Islet precursor cell (in vitro differentiated cells): ENCODE data around the gene POLD4.
"Not testable (repeated sequence)": the region's sequence is repeated elsewhere in the genome, so short reads cannot be mapped to it uniquely, and the experiment has no call there.

ENCODE experiments used
- DNase-seq: peaks from one replicate; pipeline ENCODE4 v3.0.0-alpha.2; 2018

Gene POLD4

GRCh38 chr11:67351275-67352005, 1.9 kb downstream of the POLD4 start:
- DNase-seq: peak; percentile 83

- no peak for DNase-seq
Measured at GRCh38 chr11:67349928-67350465, 3.3 kb downstream of the POLD4 start.

DNA sequence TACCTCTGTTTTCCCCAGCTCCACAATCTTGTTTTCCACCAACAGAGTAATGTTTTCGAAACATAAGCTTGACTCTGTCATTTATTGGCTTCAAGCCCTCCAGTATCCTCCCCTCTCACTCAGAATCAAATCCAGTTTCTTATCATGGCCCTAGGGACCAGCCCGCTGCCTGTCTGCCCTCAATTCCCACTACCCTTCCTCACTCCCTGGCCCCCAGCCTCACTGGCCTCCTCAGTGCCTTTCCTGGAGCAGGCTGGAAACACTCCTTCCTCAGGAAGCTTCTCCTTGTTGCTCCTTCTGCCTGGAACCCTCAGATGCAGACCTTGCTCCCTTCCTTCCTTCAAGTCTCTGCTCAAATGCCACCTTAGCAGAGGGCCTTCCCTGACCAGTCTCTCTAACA, 3.9 kb downstream of the POLD4 start:
- no peak for DNase-seq

DNA sequence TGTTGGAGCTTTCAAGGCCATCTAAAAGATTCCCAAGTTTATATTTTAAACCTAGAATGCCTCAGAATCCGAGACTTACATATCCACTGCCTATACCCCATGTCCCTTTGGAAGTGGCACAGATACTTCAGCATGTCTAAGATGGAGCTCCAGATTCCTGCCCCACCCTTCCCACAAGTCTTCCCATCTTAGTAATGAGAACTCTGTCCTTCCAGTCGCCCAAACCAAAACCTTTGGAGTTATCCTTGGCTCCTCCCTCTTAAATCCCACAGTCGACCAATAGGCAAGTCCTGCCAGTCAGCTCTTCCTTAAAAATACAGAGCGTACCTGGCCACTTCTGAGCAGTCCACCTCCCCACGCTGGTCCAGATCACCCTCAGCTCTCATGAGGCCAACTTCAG, 4.3 kb downstream of the POLD4 start:
- DNase-seq: no peak

GRCh38 chr11:67347964-67348749, 5.2 kb downstream of the POLD4 start:
- no peak for DNase-seq

DNA sequence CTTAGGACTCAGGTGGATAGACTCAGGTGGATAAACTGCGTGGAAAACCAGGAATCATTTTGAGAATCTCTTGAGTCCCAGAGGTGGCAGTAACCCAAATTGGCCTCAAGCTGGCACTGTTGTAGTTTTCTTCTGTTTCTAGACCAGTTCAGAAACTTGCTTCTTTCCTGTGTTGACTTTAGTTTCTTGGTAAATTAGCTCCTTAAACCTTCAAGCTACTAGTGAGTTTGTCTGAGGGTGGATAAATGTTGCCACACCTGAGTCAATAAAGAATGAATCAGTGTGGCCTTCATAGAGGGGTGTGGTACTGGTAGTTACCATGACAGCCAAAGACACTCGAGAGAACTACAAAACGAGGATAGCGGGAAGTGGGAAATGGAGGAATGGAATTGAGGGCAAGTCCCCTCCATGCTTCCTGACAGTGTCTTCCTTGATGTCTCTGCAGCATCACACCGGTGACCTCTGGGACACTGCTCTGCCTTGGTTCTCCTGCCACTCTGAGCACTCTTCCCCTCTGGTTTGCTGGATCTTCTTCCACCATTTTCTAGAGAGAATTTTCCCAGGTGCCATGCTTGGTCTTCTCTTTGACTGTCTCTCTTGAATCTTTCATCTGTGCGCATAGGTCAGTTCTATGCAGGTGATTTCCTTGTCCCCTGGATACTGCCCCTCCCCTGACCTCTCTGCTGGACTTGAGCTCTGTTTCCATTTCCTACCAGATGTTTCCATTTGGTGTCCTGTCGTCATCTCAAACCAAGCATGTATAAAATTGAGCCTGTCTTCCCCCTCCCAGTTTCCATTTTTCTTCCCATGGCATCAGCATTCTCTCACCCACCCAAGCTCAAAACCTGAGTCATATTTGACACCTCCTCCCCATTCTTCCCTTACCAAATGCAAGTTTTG, 7.2 kb downstream of the POLD4 start:
- DNase-seq: no peak

- DNase-seq: no peak
Measured at GRCh38 chr11:67345247-67345919, 8.0 kb downstream of the POLD4 start.

DNA sequence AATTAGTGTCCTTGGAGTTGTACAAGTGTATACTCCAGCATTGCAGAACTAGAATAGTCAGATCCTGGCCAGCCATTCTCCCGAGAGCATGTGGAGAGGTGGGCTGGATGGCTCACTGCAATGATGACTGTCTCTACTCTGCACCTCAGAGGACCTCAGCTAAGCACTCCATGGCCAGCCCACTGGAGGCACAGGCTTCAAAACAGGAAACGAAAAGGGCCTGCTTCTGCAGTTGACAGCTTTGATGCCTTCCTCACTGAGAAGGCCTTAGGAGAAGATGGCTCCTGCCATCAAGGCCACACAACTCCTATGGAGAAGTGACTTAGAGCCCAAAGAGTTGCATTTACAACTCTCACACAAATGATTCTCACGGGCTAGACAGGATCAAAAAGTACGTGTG, 9.1 kb downstream of the POLD4 start:
- DNase-seq: no peak

GRCh38 chr11:67337257-67337656, 16.1 kb downstream of the POLD4 start:
- no peak for DNase-seq

DNA sequence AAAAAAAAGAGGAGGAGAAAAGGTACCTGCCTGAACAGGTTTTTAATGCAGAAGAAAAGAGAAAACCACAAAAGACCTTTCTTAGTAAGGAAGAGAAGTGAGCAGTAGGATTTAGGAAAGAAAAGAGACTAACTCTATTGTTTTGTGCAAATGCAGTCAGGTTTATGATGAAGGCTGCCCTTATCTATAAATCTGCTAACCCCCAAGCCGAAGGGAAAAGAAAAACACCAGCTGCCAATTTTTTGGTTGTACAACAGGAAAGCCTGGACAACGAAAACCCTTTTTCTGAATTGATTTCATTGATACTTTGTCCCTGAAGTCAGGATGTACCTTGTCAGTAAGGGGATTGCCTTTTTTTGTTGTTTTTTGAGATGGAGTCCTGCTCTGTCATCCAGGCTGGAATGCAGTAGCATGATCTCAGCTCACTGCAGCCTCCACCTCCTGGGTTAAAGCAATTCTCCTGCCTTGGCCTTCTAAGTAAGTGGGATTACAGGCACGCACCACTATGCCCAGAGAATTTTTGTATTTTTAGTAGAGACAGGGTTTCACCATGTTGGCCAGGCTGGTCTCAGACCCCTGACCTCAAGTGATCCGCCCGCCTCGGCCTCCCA, 21.2 kb downstream of the POLD4 start:
- DNase-seq: peak; percentile 53

DNA sequence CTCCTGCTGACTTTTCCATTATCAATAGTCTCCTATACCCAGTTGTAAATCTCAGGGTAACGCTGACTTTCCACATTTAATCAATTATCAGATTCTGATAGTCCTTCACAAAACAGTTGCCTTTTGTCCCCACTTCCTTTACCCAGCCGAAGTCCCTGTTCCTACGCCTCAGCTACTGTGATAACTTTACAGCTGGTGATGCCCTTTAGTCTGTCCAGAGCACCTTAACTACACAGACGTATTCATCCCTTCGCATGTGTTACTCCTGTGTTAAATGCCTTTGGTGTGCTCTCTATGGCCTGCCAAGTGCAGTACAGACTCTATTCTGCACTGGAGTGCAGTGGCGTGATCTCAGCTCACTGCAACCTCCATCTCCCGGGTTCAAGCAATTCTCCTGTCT, 29.8 kb downstream of the POLD4 start:
- DNase-seq: no peak

DNA sequence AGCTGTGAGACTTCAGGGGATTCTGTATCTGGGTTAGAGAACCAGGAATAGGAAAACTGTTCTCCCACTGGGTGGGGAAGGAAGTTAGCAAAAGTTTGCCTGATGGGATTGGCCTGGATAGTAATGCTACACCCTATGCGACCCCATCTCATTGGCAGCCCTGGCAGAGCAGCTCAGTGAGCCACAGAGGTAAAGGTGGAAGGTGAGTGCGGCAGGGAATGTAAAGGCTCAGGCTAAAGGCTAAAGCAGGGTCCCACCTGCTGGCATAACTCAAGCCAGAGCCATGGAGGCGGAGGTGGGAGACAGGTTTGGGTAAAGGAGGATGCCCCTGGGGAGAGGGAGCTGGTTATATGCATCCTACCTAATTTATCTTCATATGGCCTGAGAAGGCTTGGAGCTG, 31.3 kb downstream of the POLD4 start:
- no peak for DNase-seq

DNA sequence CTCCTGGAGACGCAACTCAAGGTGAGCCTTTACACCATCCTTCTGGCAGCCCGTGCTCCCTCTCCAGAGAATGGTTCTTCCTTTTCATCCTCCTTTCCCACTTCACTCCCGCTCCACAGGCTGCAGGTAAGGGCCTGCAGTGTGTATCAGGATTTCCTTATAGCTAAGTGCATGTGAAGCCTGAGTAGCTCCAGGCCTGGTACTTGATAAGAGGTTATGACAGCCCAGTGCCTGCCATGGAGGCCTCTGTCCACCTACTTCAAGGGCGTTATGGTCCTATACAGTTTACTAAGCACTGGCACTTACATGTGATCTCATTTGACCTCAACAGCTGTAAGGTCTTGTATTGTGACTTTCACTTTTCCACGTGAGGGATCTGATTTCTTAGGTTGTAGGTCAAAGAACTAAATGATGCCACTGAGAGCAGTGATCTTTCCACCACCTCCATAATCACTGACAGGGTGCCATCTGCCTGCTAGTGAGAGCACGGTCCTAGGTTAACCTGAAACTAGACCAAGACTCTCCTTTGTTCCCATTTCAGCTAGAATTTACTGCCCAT, 32.0 kb downstream of the POLD4 start:
- DNase-seq: no peak

DNA sequence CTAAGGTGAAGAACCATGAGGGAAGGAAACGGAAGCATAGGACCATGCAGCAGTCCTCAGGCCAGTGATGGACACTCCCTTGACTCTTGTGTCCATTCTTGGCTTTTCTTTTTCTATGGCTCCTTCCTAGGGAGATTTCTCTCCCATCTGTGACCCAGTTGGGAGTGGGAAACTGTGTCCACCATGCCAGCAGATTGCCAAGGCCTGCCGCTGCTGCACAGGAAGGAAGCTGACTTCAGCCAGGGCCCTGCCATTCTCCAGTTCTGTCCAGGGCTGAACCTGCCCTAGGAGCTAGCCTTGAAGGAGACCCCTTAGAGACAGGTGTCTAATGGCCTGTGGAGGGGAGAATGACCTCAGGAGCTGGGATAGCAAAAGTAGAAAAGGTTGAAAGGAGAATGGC, 32.7 kb downstream of the POLD4 start:
- DNase-seq: no peak

DNA sequence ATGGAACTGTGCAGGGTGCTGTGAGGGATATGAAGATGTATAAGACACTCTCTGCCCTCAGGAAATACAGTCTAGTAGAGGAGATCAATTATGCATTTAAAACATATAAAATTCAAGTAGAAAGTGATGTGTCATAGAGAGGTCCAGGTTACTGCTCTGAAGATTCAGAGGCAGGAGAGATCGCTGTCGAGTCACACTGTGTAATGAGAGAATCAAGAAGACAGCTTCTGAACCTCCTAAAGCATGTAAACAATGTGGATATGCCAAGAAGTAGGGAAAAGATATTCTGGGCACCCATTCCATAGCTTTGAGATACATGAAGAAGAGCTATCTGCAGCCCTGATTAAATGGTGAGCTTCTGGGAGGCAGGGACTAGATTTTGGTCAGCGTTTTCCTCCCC, 33.3 kb downstream of the POLD4 start:
- no peak for DNase-seq

- not testable (repeated sequence) for DNase-seq
Measured at GRCh38 chr11:67318876-67319275, 34.5 kb downstream of the POLD4 start.

GRCh38 chr11:67317888-67318555, 35.3 kb downstream of the POLD4 start:
- DNase-seq: no peak

DNA sequence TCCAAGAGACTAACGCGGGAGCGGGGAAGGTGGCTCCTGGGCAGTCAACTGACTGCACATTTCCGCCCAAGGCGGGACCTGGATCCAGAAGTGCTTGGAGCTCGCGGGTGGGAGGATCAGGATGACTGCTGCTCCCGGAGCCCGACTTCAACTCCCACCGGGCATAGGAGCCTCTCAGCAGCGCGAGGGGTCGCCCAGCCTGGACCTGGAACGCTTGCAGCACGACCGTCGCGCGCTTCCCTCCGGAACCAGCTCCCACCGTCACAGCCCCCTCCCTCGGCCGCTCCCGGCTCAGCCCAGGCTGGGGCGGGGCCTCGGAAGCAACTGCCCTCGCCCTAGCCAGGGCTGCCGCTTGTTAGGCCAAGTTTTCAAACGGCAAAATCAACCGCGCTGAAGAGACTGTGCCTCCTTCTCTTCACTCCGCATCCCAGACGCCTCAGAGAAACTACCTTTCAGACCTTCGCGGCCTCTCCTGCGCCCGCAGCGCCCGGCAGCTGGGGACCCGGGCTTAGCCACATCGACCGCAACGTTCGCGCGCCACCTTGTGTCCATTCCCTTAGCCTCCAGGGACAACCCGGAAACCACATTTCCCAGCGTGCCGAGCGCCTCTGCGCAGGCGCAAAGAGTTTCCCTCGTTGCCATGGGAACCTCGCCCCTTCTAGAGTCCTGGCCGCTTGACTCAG, 36.0 kb downstream of the POLD4 start:
- peak; percentile 98 for DNase-seq

DNA sequence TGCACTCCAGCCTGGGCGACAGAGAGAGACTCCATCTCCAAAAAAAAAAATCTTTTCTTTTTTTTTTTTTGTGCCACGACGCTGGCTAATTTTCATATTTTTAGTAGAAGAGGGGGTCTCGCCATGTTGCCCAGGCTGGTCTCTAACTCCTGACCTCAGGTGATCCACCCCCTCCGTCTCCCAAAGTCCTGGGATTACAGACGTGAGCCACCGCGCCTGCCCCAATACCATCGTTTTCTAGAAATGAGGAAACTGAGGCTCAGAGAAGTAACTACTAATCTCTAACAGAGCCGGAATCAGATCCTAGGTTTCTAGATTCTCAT, 36.5 kb downstream of the POLD4 start:
- no peak for DNase-seq

- no peak for DNase-seq
Measured at GRCh38 chr11:67315325-67315909, 37.9 kb downstream of the POLD4 start.
